Erythroblast (primary cell): ENCODE measurements around the gene APBB1IP.
"Not testable (repeated sequence)": the region's sequence is repeated elsewhere in the genome, so short reads cannot be mapped to it uniquely, and the experiment has no call there.

Source experiments
- DNase-seq, 2 experiments: peaks; one replicate each; lab custom pipeline; 2025; lab: John Stamatoyannopoulos, UW
- GATA1 ChIP-seq: IDR thresholded peaks from 2 replicates; pipeline ENCODE4 v1.6.1; 2011; ENCODE audit warnings: low read depth, mild to moderate bottlenecking, control low read depth, low read length, moderate library complexity
- POLR2A ChIP-seq: IDR thresholded peaks from 2 replicates; pipeline ENCODE4 v1.6.1; 2011; ENCODE audit warnings: mild to moderate bottlenecking, low read length

Gene APBB1IP

DNA sequence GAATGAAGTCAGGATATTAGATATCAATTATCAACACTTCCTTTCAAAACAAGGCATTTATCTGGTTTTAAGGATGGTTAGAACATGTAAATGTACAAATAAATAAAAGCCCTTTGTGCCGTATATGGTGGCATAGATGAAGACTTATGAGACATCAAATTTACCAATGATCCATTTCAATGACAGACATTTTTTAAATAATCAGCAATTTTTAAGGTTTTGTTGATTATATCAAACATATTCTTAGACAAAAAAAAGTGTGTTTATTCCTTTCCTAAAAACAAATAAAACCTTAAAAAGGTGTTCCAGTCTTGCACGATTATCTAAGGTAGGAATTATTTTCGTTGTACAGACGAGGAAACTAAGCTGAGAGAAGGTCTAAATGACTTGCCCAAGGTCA lies 13.8 kb downstream of the APBB1IP start:
- no peak for DNase-seq
- TF ChIP-seq POLR2A (no peak), GATA1 (no peak)

GRCh38 chr10:26453850-26454249 lies 15.7 kb downstream of the APBB1IP start:
- TF ChIP-seq GATA1, result no peak
- no peak for TF ChIP-seq POLR2A
- DNase-seq, result no peak

GRCh38 chr10:26454891-26455290 lies 16.8 kb downstream of the APBB1IP start:
- TF ChIP-seq POLR2A (no peak), GATA1 (no peak)
- no peak for DNase-seq

DNA sequence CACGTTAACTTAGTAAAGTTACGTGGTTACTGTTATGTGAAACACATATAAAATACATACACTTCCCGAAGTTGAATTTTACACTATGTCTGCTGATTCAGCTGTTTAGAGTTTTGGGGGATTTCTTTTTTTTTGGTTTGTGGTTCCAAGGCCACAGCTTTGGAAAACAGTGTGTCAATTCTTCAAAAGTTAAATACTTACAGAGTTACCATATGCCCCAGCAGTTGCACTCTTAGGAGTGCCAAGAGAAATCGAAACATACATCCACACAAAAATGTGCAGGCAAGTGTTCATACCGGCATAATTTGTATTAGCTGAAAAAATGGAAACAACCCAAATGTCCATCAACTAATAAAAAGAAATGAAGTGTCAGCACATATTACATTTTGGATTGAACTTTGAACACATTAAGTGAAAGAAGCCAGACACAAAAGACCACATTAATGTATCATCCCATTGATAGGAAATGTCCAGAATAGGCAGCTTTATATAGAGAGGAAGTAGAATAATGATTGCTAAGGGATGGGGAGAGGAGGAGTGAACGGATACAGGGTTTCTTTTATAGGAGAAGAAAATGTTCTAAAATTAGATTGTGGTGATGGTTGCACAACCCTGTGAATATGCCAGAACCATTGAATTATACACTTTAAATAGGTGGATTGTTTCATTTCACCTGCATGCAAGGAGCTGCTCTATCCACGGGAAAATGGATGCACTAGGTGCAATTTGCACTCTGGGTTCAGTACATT lies 17.6 kb downstream of the APBB1IP start:
- DNase-seq, result no peak
- TF ChIP-seq POLR2A (no peak), GATA1 (no peak)

DNA sequence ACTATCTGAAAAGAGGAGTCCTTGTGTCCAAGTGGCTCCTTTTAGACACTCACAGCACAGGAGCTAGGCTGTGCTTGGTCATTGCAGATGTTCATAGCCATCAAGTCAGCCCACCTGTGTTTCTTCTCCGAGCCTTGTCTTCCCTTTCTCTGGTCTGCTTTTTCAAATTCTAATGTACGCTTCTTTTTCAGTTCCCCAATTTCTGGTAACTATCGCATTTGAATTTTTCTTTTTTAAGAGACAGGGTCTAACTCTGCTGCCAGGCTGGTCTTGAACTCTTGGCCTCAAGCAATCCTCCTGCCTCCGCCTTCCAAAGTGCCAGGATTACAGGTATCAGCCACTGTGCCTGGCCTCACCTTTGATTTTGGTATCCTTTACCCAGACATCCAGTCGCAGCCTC lies 18.9 kb downstream of the APBB1IP start:
- DNase-seq, result no peak
- TF ChIP-seq GATA1, result no peak
- TF ChIP-seq POLR2A, result no peak

DNA sequence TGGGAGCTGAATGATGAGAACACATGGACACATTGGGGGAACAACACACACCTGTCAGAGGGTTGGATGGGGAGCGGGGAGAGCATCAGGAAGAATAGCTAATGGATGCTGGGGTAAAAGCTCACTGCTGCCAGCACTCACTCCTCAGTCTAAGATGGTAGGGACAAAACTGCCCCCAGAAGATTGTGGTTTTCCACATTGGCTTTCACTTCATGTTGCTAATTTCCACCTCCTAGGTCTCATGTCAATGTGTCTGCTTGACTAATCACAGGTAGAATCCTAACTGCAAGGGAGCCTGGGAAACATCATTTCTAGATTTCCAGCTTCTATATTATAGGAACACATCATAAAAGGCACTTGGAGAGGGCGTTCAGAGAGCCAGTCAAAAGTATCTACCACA lies 22.6 kb downstream of the APBB1IP start:
- TF ChIP-seq POLR2A (no peak), GATA1 (no peak)
- DNase-seq, result no peak

DNA sequence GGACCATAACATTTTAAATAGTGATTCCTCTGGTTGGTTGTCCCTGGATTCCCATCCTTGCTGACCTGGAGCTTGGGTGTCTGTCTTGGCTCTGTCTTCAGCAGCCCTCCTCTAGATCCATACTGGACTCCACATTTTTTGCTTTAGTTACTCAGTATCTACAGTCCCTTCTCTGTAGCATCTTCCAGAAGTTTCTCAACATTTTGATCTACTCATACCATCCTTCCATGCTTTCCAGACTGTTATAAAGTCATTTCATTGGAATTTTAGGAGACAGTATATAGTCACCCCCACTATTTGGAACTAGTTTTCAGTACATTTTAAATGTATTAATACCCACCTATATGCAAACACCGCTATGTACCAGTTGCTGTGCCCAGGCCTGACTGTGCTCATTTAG lies 25.8 kb downstream of the APBB1IP start:
- no peak for DNase-seq

DNA sequence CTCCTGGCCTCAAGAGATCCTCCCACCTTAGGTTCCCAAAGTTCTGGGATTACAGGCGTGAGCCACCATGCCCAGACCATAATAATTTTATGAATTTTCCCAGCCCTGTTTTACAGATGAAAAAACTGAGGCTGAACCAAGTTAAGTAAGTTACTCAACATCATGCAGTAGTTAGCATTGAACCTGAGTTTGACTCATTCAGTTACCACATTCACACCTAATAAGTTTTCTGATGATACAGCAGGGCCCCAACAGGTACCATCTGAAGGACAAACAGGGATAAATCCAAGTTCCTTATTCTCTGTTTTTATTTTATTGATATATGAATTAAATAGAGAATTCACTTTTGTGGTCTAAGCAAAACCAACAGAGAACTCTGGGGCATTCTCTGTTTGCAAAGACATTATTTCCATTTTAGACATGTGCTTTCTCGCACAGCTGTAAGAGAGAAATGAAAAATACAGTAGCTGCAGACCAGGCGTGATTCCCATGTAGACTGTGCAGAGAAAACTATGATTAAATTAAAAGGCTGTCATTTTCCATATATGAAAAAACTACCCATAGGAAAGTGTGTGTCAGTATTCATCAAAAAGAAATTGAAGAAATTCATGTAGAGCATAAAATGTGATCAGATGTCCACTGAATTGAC lies 26.6 kb downstream of the APBB1IP start:
- DNase-seq, result no peak
- no peak for TF ChIP-seq POLR2A
- TF ChIP-seq GATA1, result no peak

More for the DNA sequence above, 25.8 kb downstream of the APBB1IP start:
- TF ChIP-seq GATA1 (no peak), POLR2A (no peak)

DNA sequence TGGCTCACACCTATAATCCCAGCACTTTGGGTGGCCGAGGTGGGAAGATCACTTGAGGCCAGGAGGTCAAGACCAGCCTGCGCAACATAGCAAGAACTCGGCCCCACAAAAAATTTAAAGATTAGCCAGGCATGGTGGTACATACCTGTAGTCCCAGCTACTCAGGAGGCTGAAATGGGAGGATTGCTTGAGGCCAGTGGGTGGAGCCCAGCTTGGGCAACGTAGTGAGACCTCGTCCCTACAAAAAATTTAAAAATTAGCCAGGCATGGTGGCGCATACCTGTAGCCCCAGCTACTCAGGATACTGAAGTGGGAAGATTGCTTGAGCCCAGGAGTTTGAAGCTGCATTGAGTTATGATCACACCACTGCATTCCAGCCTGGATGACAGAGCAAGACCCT lies 28.4 kb downstream of the APBB1IP start:
- not testable (repeated sequence) for DNase-seq

DNA sequence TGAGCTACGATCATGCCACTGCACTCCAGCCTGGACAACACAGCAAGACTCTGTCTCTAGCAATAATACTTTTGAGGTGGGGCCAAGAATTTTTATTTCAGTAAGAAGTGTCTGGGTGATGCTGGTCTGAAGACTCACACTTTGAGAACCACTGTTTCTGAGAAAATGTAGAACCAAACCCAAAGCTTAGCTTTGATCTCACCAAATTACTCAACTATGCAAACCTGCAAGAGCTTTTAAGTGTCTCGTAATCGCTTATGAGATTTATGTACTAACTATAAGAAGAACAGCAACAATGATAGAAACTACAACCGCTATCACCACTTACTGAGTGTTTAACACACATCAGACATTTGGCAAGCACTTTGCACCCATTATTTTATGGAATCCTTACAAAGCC lies 29.5 kb downstream of the APBB1IP start:
- DNase-seq, result no peak
- TF ChIP-seq GATA1, result no peak

DNA sequence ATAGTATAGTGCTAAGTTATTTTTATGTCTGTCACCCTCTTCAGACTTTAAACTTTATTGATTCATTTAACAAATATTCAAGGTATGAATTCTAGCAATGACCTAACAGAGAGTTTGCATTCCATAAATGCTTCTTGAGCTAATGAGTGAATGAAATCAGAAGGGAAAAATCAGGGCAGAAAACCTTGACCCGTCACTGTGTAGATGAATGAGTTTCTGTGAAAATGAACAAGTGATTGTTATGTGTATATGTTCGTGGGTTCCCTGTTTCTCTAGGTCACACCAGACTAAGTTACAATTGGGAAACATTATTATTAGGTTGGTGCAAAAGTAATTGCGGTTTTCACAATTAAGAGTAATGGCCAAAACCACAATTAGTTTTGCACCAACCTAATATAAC lies 30.1 kb downstream of the APBB1IP start:
- no peak for DNase-seq
- TF ChIP-seq GATA1 (no peak), POLR2A (no peak)

DNA sequence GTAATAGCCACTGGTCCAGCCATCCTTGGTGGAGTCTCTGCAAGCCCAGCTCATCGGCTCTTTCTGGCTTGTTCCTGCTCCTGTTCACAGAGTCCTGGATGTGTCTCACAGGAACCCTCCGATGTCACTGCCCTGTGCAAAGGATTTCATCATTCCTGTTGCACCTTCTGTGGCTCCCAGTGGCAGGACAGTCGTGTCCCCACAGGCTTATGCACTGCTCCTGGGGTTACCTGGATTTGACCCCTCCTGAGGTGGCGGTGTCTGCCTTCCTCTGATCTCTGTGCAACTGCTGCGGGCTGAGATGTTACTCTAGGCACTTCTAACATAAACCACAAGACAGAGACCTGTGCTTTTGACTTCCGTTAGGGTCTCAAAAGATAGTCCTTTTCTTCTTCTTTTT lies 30.6 kb downstream of the APBB1IP start:
- TF ChIP-seq GATA1 (no peak), POLR2A (no peak)
- DNase-seq, result no peak

DNA sequence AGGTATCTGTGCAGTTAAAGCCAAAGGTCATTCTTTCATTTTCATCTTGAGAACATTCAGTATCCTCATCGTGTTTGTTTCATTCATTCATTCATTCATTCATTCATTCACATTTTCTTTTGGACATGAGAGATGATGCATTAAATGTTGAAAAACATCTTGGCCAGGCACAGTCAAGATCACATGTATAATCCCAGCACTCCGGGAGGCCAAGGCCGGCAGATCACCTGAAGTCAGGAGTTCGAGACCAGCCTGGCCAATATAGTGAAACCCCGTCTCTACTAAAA lies 34.3 kb downstream of the APBB1IP start:
- no peak for DNase-seq
- TF ChIP-seq GATA1, result no peak
- no peak for TF ChIP-seq POLR2A

DNA sequence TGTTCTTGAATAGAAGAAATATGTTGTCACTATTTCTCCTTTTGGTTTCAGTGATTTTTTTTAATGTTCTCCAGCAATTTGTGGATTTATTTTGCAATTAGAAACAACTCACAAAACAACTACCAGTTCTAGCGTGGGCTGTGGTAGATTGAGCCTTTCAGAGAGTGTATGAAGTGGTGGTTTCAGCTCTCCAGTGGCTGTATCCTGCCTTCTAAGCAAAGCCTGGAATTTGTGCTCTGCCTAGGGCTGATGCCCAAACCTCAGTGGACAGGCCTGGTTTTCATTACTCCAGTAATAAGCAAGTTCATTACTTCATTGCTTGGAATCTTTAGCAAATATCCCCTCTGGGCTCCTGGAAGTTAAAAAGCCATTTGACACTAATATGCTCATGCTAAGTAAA lies 35.9 kb downstream of the APBB1IP start:
- DNase-seq, result no peak
- TF ChIP-seq GATA1 (no peak), POLR2A (no peak)

DNA sequence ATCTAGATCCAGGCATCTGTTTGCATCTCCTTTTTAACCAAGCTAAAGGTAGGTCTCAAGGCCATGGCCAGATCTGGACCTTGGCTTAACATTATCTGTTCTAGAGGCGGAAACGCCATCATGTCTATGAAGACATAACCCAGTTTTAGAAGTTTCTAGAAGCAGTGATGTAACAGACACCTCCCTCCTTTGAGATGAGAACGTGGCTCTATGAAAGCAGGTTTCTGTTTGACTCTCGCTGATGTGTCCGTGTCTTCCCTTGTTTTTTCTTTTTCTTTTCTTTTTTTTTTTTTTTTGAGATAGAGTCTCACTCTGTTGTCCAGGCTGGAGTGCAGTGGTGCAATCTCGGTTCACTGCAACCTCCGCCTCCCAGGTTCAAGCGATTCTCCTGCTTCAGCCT lies 36.7 kb downstream of the APBB1IP start:
- DNase-seq, result not testable (repeated sequence)
